HG03139 (cell line): ENCODE measurements around the gene SSRP1.

Experiments used
- ATAC-seq: cut with Tn5 transposase; IDR thresholded peaks from one replicate; pipeline ENCODE4 v1.9.1; 2021; ENCODE audit not compliant: unreplicated experiment

The SSRP1 gene

DNA sequence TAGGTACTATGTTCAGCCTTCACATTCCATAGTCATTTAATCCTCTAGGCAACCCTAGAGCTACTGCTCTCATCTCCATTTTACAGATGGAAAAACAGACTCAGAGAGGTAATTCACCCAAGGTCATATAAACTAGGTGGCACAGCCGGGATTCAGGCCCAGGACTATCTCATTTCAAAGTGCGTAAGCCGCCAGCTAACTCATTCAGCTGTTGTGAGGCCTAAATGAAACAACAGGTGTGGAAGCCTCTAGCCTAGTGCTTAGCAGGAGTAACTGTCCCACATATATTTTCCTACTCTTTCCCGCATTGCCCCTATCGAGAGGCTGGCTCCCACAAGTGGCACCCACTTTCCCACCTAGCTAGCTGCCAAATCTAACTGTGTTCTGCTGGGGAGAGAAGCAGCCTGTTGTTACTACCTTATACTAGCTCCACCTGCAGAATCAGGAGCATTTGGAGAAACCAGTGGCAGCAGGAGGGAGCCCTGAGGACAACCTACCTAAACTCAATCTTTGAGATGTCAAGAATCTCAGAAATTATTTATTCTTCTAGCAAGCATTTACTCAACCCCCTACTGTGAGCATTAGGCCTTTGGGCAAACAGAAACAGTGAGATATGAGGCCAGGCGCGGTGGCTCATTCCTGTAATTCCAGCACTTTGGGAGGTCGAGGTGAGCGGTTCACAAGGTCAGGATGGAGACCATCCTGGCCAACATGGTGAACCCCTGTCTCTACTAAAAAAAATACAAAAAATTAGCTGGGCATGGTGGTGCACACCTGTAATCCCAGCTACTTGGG lies 24.4 kb upstream of the SSRP1 start:
- ATAC-seq: no peak

- no peak for ATAC-seq
These were observed 23.7 kb upstream of the SSRP1 start for GRCh38 chr11:57359396-57359795.

DNA sequence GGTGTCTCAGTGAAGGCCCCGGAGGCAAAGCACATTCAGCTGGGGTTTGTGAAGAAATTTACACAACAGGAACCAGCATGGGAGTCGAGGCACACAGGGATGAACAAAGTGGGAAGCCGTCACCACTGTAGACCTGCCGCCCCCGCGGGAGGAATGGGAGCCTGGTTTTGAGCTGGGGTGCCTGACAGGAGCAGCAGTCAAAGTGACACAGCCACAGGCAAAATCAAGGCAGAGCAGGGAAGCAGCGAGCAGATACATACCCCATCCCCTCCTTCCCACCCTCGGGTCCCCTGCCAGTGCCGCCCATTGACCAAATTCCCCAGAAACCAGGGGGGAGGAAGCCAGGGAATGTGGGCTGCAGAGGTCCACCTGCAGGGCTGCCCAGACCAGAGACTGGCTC lies 23.3 kb upstream of the SSRP1 start:
- ATAC-seq: no peak

DNA sequence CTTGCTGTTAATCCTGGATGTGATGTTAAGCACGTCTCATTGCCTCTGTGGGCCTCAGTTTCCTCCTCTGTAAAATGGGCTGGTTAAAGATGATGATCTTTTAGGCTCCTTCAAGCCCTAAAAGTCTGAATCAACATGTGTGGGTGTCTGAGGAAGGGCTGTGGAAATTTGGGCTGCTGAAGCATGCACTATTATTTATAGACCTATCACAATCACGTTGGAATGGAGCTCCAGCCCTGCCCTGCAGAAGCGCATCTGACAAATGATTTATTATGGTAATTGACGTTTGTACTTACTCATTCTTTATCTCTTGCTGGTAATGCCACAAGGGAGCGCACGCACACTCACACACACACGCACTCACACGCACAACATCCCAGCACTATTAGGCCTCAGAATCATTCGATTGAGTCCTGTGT lies 22.9 kb upstream of the SSRP1 start:
- ATAC-seq: no peak

- ATAC-seq: no peak
These were observed 22.2 kb upstream of the SSRP1 start for GRCh38 chr11:57357856-57358255.

DNA sequence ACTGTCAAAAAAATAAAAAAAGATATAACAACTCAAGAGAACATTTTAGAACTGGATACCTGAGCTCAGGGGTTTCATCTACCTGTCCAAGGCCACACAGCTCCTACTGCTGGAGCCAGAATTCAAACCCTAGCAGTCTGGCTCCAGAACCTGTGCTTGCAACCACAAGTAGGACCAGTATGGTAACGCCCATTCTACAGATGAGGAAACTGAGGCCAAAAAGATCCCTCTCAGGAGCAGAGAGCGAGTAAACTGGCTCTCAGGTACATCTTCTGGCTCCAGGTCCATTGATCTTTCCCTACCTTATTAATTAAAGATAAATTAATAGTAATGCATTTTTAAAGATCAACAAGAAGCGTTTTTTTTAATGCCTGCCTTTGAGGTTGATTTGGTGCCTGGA lies 21.6 kb upstream of the SSRP1 start:
- ATAC-seq: no peak

DNA sequence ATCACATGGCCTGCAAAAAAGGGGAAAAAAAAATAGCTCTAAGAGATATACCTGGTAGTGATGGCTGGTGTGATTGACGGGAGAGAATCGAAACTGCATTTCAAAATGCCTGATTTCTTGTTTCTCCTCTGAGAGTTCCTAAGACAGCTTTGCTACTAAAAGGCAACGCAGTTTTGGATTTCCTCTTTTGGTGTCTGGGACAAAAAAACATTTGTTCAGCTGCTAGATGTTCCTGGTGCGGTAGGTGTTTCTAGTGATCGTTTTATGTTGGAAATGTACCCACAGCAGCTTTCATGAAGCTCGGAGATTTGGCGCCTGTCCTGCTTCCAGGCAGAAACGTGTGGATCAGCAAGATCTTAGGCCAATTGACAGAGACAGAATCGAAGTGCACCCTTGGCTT lies 20.6 kb upstream of the SSRP1 start:
- ATAC-seq: no peak

GRCh38 chr11:57354699-57355098 lies 19.0 kb upstream of the SSRP1 start:
- ATAC-seq: no peak

DNA sequence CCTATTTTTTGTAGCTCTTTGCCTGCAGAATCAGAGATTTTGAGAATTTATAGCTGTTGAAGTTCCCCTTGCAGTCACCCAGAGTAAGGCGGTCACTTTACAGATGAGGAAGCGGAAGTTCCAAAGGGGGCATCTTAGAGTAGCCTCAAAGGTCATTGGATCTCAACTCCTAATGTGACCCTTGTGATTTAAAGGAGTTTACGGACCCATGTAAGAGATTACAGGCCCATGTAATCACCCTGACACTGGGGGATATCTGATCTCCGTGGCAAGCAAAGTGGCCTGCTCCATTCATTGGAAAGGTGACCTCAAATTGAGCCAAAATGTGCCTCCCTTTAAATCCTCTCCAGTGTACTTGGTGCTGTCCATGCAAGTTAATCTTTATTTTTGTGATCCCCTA lies 18.2 kb upstream of the SSRP1 start:
- no peak for ATAC-seq

DNA sequence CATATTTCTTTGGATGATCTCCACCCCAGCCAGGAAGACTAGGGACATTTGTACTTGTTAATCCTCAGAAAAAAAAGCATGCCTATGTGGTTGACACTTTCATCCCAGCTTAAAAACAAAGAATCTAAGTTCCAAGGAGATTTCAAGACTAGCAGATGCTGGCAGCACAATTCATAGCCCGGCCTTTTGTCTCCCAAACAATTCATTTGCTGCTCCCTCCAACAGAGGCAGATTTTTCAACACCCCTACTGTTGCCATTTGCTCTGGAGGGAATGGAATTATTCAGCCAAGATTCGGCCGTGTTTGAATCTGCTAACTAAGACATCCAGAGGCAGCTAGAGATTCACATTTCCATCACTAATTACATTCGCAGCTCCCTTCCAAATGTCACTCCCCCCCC lies 17.8 kb upstream of the SSRP1 start:
- ATAC-seq: no peak

- ATAC-seq: no peak
These were observed 17.3 kb upstream of the SSRP1 start for GRCh38 chr11:57353036-57353435.

DNA sequence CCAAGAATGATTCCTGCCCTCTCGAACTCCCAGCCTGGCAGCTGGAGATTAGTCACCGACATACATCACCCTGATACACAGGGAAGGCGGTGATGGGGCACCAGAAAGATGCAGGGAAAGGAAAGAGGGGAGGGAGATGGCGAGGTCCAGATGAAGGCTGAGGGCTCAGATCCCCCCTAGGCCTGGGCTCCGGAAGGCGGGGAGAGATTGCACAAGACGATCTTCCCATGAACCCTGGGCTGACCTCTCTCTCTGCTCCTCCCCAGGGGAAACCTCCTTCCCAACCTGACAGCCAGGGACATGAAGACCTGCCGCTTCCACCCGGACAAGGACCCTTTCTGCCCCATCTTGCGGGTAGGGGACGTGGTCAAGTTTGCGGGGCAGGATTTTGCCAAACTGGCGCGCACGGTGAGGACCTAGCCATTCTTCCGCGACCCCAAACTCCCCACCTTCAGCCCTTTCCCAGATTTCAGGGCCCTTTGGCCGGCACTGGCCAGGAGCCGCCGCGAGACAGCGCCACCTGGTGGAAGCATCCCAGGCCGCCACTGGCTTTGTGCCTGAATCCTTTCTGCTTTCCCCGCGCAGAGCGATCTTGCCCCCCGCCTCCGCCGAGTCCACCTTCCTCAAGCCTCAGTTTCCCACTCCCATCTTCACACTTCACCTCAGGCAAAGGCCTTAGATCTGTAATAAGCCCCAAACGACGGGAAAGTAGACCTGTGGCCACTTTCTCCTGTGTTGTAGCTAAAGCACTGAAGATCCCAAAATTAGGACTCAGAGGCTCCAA lies 14.0 kb upstream of the SSRP1 start:
- no peak for ATAC-seq

DNA sequence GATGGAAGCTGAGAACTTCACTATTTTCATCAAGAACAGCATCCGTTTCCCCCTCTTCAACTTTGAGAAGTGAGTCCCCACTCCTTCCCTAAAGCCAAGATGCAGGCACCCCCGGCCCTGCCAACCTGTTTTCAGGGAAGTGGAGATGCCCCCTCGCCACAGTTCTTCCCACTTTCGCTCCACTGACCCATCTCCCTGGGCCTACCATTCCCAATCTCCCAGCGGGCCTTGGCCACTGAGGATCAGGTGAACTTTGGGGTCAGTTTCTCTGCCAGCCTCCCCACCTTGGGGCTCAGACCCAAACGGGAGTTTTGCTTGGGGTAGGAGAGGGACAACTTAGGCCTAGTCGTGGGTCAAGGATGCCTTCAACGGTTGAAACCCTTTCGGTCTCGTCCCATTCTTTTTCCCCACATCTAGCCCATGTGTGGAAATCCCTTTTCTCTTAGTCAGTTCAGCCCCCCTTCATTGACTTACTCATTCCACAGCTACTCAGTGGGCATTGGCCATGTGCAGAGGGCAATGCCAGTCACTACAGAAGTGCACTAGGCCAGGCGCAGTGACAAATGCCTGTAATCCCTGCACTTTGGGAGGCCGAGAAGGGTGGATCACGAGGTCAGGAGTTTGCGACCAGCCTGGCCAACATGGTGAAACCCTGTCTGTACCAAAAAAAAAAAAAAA lies 13.1 kb upstream of the SSRP1 start:
- no peak for ATAC-seq

DNA sequence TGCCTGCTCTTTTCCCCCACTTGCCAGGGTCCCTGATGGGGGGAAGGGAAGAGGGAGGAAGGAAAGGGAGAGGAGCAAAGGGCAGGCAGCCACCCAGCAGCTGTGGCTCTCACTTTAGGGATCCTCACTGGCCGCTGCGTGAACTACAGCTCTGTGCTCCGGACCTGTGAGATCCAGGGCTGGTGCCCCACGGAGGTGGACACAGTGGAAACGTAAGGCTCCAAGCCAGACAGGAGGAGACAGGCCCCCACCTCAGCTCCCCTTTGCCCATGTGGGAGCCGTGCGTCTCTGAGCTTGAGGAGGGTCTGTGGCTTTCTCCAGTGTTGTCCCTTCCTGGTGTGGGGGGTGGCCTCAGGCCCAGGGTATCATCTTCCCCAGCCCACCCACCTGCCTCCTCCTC lies 12.4 kb upstream of the SSRP1 start:
- no peak for ATAC-seq

DNA sequence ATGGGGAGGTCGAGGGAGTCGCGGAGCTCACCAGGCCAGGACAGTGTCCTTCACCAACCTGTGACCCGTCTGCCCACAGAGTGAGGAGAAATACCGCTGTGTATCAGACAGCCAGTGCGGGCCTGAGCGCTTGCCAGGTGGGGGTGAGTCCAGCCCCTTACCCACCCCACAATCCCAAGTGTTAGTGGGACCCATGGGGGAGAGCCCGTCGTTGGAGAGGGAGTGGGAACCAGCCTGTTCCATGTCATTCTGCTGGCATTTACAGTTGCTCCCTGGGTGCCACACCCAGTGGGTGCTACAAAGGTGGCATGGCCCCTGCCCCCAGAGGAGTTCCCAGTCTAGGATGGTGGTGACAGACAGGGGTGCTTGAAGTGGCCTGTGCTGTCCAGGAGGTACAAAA lies 11.6 kb upstream of the SSRP1 start:
- ATAC-seq: no peak

DNA sequence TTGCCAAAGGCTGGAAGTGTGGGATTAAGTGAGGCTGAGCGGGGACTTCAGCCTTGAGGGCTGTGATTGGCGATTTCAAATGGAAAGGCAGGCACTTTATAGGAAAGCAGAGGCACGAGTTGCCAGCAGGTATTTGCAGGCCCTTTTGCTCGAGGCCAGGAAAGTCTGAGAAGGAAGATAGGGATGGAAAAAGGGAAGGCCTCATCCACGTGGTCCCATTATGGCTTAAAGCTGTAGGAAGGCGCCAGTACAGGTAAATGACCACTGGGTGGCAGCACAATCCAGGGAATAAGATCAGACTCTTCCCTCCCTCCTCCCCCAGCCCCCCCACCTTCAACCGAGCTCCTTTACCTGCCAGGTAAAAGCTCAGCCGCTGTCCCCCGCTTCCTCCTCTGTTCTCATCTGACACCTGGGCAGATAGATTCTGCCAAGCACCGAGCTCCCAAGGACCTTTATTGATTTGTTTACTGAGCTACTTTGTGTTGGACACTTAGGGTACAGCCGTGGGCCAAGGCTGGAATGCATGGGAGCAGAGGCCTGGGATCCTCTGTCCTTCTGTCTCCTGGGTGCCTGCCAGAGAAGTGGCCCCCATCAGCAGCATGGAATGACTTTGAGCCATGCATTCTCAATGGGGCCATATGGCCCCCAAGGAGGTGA lies 10.0 kb upstream of the SSRP1 start:
- peak; percentile 66 for ATAC-seq

- no peak for ATAC-seq
These were observed 9.1 kb upstream of the SSRP1 start for GRCh38 chr11:57344826-57345225.

GRCh38 chr11:57343825-57344224 lies 8.1 kb upstream of the SSRP1 start:
- ATAC-seq: no peak

- no peak for ATAC-seq
These were observed 7.0 kb upstream of the SSRP1 start for GRCh38 chr11:57342702-57343101.

GRCh38 chr11:57341250-57341808 lies 5.6 kb upstream of the SSRP1 start:
- ATAC-seq: no peak

- ATAC-seq: no peak
These were observed 4.4 kb upstream of the SSRP1 start for GRCh38 chr11:57340039-57340615.
